Measurements from ENCODE around the gene ABCB9. TPM values are rescaled to one million over a fixed set of nuclear protein-coding genes. Genes with fewer than 3 reads are reported as not detected.

ABCB9 gene
- total RNA-seq, 1 donor from 2014 or later, result 7.2 TPM

DNA sequence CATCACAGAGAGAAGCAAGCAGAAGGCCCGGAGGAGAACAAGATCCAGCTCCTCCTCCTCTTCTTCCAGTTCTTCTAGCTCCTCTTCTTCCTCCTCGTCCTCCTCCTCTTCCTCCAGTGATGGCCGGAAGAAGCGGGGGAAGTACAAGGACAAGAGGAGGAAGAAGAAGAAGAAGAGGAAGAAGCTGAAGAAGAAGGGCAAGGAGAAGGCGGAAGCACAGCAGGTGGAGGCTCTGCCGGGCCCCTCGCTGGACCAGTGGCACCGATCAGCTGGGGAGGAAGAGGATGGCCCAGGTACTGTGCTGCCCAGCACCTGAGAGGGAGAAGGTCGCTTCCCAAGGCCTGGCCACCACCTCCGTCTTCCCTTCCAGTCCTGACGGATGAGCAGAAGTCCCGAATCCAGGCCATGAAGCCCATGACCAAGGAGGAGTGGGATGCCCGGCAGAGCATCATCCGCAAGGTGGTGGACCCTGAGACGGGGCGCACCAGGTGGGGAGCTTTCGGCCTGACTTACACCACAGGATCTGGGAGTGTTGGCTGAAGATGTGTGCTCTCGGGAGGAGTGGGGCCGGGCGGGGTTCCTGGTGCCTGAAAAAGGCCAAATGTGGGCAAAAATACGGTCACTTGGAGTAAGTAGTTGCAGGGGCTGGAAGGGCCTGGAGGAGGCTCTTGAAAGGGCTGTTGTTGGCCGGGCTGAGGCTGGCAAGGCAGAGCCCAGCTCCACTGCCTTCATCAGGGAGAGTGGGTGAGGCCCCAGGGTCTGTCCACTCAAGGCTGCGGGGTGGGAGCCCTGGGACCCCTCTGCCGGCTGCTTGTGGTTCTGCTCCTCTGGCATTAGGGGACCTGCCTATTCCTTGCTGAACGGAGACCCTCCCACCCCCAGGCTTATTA is 15.6 kb upstream of the ABCB9 start:
- DNase-seq (ENCODE audit: low spot score), result no peak

- no peak for DNase-seq (ENCODE audit: low spot score)
Measured at GRCh38 chr12:122981036-122981471, 14.8 kb upstream of the ABCB9 start.

DNA sequence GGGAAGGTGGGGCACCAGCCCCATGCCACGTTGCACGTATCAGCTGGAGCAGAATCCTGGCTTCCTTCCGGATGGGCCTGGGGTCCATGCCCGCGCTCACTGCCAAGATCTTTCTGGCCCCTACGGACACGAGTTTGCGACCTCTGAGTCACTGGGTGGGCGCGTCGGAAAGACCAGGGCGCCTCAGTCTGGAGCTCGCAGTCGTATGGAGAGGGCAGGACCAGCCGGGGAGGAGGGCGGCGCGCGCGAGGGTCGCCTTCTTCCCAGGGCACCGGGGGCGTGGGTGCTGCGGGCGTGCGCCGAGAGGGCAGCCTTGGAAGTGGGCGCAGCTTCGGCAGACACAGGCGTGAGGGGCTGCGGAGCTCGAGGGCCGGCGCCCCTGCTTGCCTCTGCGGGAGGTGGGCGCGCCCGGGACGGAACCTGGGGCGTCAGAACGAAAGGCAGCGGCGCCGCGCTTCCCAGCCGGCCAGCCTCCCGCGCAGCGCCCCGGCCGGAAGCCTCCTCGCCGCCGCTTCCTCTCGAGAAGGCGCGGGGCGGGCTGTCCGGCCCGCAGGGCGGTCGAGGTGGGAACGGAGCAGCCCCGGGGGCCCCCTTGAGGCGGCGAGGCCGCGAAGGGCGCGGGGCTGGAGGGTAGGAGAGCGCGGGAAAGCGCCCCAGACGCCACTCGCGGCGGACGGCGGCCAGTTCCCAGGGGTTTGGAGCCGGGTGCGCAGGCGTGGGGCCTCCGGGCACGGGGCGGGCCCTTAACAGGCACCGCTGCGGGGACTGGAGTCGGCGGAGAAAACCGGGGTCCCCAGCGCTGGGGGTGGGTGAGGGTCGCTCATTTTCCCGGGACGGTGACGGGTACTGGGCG is 14.1 kb upstream of the ABCB9 start, which contains the start of gene ARL6IP4:
TSS of gene ARL6IP4 (plus strand) at position 499 of the 853 bp plus-strand sequence. CDS start 459 bp downstream, outside the sequence.
- DNase-seq (ENCODE audit: low spot score), result no peak

DNA sequence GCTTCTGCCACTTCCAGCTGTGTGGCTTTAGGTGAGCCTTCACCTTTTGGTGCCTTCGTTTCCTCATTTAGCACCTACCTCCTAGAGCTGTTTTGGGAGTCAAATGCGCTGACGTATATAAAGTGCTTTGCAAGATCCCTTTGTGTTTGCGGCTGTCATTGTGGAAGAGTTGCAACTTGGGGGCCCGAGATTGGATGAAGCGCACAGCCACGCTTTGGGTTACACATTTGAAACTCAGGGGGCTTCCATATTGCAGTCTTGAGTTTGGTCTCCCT is 13.6 kb upstream of the ABCB9 start:
- no peak for DNase-seq (ENCODE audit: low spot score)

DNA sequence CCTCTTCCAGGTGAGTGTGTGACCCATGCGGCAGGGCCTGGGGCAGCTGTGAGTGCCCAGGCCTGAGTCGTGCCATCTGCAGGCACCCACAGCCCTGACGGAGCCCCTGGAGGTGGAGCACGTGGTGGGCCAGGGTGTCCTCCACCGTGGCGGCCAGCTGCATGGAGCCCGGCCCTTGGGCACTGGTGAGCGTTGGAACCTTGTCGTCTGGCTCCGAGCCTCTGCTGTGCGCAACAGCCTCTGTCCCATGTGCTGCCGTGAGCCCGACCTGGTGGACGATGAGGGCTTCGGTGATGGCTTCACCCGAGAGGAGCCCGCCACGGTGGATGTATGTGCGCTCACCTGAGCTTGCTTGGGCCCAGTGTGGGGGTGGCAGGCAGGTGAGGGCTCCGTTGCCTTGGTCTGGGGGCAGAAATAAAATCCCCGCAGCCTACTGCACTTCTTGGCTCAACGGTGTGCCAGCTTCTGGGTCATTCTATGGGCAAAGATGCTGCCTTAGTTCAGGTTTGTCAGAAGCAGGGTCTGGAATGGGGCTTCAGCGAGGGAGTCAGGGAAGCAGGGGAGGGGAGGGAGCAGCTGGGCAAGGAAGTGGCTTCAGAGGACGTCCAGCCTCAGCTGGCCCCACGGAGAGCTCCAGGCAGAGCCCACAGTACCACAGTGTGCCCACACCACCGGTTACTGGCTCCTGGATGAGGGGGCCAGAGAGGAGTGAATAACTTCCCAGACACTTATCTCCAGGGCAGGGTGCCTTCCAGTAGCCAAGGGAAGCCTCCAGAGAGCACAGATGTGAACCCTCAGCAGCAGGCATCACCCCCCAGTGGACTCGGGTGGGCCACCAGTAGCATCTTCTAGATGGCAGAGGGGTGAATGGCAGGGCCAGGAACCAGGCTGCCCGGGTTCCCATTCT is 13.0 kb upstream of the ABCB9 start:
- no peak for DNase-seq (ENCODE audit: low spot score)

DNA sequence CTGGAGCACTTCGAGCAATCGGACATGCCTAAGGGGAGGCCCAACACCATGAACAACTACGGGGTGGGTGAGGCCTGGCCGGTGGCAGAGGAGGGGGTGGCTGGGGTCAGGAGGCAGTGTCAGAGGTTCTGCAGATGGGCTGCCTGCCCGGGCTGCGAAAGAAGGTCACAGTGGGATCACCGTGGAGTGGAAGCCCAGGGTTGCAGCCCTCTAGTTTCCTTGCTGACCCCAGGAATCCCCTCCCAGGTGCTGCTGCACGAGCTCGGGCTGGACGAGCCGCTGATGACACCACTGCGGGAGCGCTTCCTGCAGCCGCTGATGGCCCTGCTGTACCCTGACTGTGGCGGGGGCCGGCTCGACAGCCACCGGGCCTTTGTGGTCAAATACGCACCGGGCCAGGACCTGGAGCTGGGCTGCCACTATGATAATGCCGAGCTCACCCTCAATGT is 12.3 kb upstream of the ABCB9 start:
- no peak for DNase-seq (ENCODE audit: low spot score)

GRCh38 chr12:122977655-122978392 is 11.6 kb upstream of the ABCB9 start:
- DNase-seq (ENCODE audit: low spot score), result no peak

- DNase-seq (ENCODE audit: low spot score), result no peak
Measured at GRCh38 chr12:122977153-122977552, 10.9 kb upstream of the ABCB9 start.

- no peak for DNase-seq (ENCODE audit: low spot score)
Measured at GRCh38 chr12:122976648-122976975, 10.3 kb upstream of the ABCB9 start.

GRCh38 chr12:122975790-122976647 is 9.8 kb upstream of the ABCB9 start:
- no peak for DNase-seq (ENCODE audit: low spot score)

- DNase-seq (ENCODE audit: low spot score), result peak; percentile 93
Measured at GRCh38 chr12:122974892-122975789, 8.9 kb upstream of the ABCB9 start, which contains the start of gene OGFOD2. TSS of gene OGFOD2 (plus strand) at chr12:122975244. CDS start at chr12:122975252, 8 bp downstream.

- DNase-seq (ENCODE audit: low spot score), result peak; percentile 99
Measured at GRCh38 chr12:122974274-122974891, 8.1 kb upstream of the ABCB9 start.

- DNase-seq (ENCODE audit: low spot score), result no peak
Measured at GRCh38 chr12:122969676-122970075, 3.4 kb upstream of the ABCB9 start.

- no peak for DNase-seq (ENCODE audit: low spot score)
Measured at GRCh38 chr12:122968104-122968503, 1.8 kb upstream of the ABCB9 start.

DNA sequence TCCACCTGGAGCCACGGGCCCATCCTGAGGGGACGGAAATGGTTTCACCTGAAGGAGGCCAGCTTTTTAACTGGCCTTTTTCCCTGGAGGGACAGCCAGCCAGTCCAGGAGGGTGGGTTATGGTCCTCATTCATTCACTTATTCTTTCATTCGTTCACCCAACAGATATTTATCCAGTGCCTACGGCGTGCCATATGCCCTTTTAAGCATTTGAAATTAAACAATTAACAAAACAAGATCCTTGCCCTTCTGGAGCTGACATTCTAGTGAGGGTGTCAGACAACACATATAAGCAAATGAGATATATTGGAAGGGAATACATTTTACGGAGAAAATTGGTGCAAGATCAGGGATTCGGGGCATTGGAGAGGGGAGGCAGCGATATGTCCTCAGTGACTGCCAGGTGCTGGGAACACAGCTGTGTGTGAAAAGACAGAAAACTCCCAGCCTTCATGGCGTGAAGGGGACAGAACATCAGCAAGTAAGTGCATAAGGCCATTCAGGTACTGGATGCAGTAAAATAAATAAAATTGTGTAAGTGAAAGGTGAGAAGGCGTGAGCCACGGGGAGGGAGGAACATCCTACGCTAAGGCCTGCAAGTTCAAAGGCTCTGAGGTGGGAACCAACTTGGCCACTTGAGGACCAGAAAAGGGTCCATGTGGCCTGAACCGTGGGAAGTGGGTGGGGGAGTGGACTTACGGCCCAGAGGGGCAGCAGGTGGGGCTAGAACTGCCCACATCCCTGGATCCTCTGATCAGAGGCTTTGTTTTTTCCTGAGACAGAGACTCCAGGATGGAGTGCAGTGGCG is 684 bp upstream of the ABCB9 start:
- no peak for DNase-seq (ENCODE audit: low spot score)

DNA sequence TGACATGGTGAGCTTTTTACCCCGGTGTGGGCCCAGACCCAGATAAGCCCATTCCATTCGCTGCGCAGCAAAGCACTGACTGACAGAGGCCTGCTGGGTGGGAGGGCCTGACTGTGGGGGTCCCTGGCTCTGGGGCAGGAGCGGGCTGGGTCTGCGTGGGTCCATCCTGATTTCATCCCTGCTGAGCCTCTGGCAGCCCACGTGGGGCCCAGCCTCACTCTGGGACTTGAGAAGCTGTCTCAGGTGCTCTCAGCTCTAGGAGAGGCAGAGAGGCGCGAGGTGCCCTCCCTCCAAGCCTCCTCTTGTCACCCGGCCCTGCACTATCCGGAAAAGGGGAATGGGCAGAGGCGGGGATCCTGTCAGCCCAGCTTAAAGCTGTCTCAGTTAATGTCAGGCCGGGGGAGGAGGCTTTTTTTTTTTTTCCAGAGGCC is 927 bp downstream of the ABCB9 start:
- DNase-seq (ENCODE audit: low spot score), result no peak

GRCh38 chr12:122964439-122965257 is 1.6 kb downstream of the ABCB9 start:
- no peak for DNase-seq (ENCODE audit: low spot score)

Data from ureter (tissue), 1 donor.